NB4 (cell line): ENCODE data around the gene EPHA10.

ENCODE experiments used
- CTCF ChIP-seq: IDR thresholded peaks from one replicate; pipeline ENCODE4 v1.5.1; 2012; ENCODE audit warnings: low read depth, low read length
- POLR2A ChIP-seq: IDR thresholded peaks from 2 replicates; pipeline ENCODE4 v1.6.1; 2011; ENCODE audit warnings: mild to moderate bottlenecking; ENCODE audit not compliant: insufficient read length; ENCODE audit errors: extremely low read depth
- TF ChIP-seq, protein P1 (sequence below): IDR thresholded peaks from 2 replicates; pipeline ENCODE4 v1.6.1; 2011; ENCODE audit warnings: low read depth, low read length

GRCh38 chr1:37802439-37802838, 37.5 kb upstream of the EPHA10 start:
- TF ChIP-seq POLR2A (no peak), CTCF (no peak)
- TF ChIP-seq, protein P1, sequence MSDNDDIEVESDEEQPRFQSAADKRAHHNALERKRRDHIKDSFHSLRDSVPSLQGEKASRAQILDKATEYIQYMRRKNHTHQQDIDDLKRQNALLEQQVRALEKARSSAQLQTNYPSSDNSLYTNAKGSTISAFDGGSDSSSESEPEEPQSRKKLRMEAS = no peak
